HepG2 (cell line): Measurements from ENCODE around the gene GTF2B. TPM values are rescaled to one million over a fixed set of nuclear protein-coding genes. Genes with fewer than 3 reads are reported as not detected.

Experiments
- ELF1 ChIP-seq: sonication (generic); formaldehyde crosslinking; IDR thresholded peaks from 2 replicates; pipeline ENCODE4 v1.4.0; 2020; ENCODE audit warnings: missing genetic modification reagents
- ELK4 ChIP-seq: sonication (generic); formaldehyde crosslinking; IDR thresholded peaks from 2 replicates; pipeline ENCODE4 v1.9.0; 2021; ENCODE audit warnings: missing genetic modification reagents, borderline replicate concordance
- MLLT10 ChIP-seq: sonication (generic); formaldehyde crosslinking; IDR thresholded peaks from 2 replicates; pipeline ENCODE4 v1.4.0; 2020; ENCODE audit warnings: missing genetic modification reagents
- NFKB2 ChIP-seq: sonication (generic); formaldehyde crosslinking; IDR thresholded peaks from 2 replicates; pipeline ENCODE4 v1.4.0; 2020; ENCODE audit warnings: missing genetic modification reagents, borderline replicate concordance
- NPAS2 ChIP-seq: sonication (generic); formaldehyde crosslinking; IDR thresholded peaks from 2 replicates; pipeline ENCODE4 v1.8.0; 2022; ENCODE audit warnings: mild to moderate bottlenecking, missing genetic modification reagents, borderline replicate concordance
- REXO4 ChIP-seq: sonication (generic); formaldehyde crosslinking; IDR thresholded peaks from 2 replicates; pipeline ENCODE4 v1.8.0; 2022; ENCODE audit warnings: missing genetic modification reagents, mild to moderate bottlenecking, borderline replicate concordance
- SMAD3 ChIP-seq: sonication (generic); formaldehyde crosslinking; IDR thresholded peaks from 2 replicates; pipeline ENCODE4 v1.4.0; 2020; ENCODE audit warnings: missing genetic modification reagents
- TCF7L2 ChIP-seq: IDR thresholded peaks from 2 replicates; pipeline ENCODE4 v1.6.1; 2011; ENCODE audit warnings: mild to moderate bottlenecking, low read depth, low read length, moderate library complexity
- TERF1 ChIP-seq: sonication (generic); formaldehyde crosslinking; IDR thresholded peaks from 2 replicates; pipeline ENCODE4 v1.8.0; 2022; ENCODE audit warnings: mild to moderate bottlenecking, missing genetic modification reagents, moderate library complexity
- ZNF543 ChIP-seq: sonication (generic); formaldehyde crosslinking; IDR thresholded peaks from 2 replicates; pipeline ENCODE4 v1.4.0; 2020; ENCODE audit warnings: mild to moderate bottlenecking, missing genetic modification reagents
- ZNF607 ChIP-seq: sonication (generic); formaldehyde crosslinking; IDR thresholded peaks from 2 replicates; pipeline ENCODE4 v1.5.1; 2020; ENCODE audit warnings: missing genetic modification reagents, mild to moderate bottlenecking, borderline replicate concordance
- polyA plus RNA-seq, 8 experiments: library from polyadenylated mRNA; depleted of rRNA in 3 of 8; stranded (reverse) in 7 of 8; unstranded in 1 of 8; fragments of >200 nt; fragmentation: Illumina TruSeq in 4 of 8; extraction: Trizol in 4 of 8; gene quantifications; 2 replicates each; pipeline versions ENCODE4 v1.2.1 to v1.2.3, GENCODE V29; 2011 to 2016; ENCODE audit warnings: low read depth in 4 of 8, missing spikeins in 1 of 8, mixed read lengths in 1 of 8; ENCODE audit not compliant: insufficient read depth in 1 of 8
- total RNA-seq, 5 experiments: library from RNA; depleted of rRNA; stranded (reverse); fragments of >200 nt; fragmentation: Illumina TruSeq; extraction: Trizol; gene quantifications; 2 replicates each; pipeline ENCODE4 v1.2.3, GENCODE V29; 2016; ENCODE audit warnings: low read depth in 1 of 5
- TF ChIP-seq, protein P1 (sequence below): sonication (generic); formaldehyde crosslinking; IDR thresholded peaks from 2 replicates; pipeline ENCODE4 v1.5.0; 2020; ENCODE audit warnings: mild to moderate bottlenecking, missing genetic modification reagents, borderline replicate concordance

GTF2B gene
- total and polyA plus RNA-seq, 2 of the 13 experiments (the other 11 are each of a cell fraction or from before 2014, with no cell fraction given), result 31.5 to 43.4 TPM

DNA sequence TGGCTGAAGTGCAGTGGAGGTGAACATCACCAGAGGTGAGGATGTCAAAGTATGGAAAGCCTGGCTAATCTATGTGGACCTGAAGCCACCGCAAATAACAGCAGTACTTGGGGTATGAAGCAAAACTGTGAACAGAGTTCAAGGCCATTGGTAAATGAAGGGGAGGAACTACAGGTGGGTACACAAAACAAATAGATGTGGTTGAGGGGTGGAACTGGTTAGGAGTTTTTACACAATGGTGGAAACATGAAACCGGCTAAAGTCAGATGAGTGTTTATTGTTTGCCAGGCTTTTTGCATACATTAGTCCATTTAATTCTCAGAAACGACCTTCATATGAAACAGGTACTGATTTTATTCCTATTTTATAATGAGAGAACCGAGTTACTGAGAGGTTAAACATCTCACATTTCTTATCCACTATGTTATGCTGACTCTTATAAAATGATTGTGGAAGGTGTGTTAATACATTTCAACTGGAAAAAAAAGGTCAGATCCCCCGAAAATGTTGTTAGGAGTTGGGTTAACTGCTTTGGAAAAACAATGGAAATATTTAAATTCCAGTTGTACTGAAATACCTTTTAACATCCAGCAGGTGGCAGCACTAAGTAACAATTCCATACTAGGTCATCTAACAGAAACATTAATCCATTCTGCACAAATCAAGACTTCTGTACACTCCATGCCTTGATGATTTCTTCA, 44.3 kb upstream of the GTF2B start (continued):
- TF ChIP-seq, protein P1, sequence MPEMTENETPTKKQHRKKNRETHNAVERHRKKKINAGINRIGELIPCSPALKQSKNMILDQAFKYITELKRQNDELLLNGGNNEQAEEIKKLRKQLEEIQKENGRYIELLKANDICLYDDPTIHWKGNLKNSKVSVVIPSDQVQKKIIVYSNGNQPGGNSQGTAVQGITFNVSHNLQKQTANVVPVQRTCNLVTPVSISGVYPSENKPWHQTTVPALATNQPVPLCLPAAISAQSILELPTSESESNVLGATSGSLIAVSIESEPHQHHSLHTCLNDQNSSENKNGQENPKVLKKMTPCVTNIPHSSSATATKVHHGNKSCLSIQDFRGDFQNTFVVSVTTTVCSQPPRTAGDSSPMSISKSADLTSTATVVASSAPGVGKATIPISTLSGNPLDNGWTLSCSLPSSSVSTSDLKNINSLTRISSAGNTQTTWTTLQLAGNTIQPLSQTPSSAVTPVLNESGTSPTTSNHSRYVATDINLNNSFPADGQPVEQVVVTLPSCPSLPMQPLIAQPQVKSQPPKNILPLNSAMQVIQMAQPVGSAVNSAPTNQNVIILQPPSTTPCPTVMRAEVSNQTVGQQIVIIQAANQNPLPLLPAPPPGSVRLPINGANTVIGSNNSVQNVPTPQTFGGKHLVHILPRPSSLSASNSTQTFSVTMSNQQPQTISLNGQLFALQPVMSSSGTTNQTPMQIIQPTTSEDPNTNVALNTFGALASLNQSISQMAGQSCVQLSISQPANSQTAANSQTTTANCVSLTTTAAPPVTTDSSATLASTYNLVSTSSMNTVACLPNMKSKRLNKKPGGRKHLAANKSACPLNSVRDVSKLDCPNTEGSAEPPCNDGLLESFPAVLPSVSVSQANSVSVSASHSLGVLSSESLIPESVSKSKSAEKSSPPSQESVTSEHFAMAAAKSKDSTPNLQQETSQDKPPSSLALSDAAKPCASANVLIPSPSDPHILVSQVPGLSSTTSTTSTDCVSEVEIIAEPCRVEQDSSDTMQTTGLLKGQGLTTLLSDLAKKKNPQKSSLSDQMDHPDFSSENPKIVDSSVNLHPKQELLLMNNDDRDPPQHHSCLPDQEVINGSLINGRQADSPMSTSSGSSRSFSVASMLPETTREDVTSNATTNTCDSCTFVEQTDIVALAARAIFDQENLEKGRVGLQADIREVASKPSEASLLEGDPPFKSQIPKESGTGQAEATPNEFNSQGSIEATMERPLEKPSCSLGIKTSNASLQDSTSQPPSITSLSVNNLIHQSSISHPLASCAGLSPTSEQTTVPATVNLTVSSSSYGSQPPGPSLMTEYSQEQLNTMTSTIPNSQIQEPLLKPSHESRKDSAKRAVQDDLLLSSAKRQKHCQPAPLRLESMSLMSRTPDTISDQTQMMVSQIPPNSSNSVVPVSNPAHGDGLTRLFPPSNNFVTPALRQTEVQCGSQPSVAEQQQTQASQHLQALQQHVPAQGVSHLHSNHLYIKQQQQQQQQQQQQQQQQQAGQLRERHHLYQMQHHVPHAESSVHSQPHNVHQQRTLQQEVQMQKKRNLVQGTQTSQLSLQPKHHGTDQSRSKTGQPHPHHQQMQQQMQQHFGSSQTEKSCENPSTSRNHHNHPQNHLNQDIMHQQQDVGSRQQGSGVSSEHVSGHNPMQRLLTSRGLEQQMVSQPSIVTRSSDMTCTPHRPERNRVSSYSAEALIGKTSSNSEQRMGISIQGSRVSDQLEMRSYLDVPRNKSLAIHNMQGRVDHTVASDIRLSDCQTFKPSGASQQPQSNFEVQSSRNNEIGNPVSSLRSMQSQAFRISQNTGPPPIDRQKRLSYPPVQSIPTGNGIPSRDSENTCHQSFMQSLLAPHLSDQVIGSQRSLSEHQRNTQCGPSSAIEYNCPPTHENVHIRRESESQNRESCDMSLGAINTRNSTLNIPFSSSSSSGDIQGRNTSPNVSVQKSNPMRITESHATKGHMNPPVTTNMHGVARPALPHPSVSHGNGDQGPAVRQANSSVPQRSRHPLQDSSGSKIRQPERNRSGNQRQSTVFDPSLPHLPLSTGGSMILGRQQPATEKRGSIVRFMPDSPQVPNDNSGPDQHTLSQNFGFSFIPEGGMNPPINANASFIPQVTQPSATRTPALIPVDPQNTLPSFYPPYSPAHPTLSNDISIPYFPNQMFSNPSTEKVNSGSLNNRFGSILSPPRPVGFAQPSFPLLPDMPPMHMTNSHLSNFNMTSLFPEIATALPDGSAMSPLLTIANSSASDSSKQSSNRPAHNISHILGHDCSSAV (CRISPR knock-in tag), result no peak
- TF ChIP-seq ZNF543 (no peak), SMAD3 (CRISPR knock-in tag) (no peak), TERF1 (CRISPR knock-in tag) (no peak), TCF7L2 (no peak), MLLT10 (CRISPR knock-in tag) (no peak), ELF1 (no peak), ZNF607 (CRISPR knock-in tag) (no peak), REXO4 (CRISPR knock-in tag) (no peak), ELK4 (CRISPR knock-in tag) (no peak), NFKB2 (CRISPR knock-in tag) (no peak), NPAS2 (no peak)
